Measurements from ENCODE around the gene BRIP1. TPM values are rescaled to one million over a fixed set of nuclear protein-coding genes. Genes with fewer than 3 reads are reported as not detected.

Gene BRIP1
- total RNA-seq, 1 donor from 2014 or later: 66.4 TPM

- Histone ChIP-seq H3K9me3 (ENCODE audit: low read depth) (peaks cover 4% of the 10 kb centered on the region), H3K27ac (no peak overlapping the region), H4K20me1 (ENCODE audit: low read depth) (no peaks in the 10 kb centered on the region), H3K36me3 (no peaks in the 10 kb centered on the region), H3K4me3 (no peak overlapping the region), H3K27me3 (no peaks in the 10 kb centered on the region), H3K79me2 (ENCODE audit: low read depth) (no peaks in the 10 kb centered on the region), H3K9ac (no peak overlapping the region), H2AFZ (replicated peaks) (no peak overlapping the region), H3F3A (ENCODE audit: low read depth) (no peaks in the 10 kb centered on the region), H3K4me2 (no peak overlapping the region), H3K4me1 (no peaks in the 10 kb centered on the region)
- Mint-ChIP-seq H3K9me3 (peaks cover 15% of the 10 kb centered on the region), H3K4me1 (no peaks in the 10 kb centered on the region), H3K27me3 (ENCODE audit: insufficient read depth, low read depth) (no peaks in the 10 kb centered on the region), H3K36me3 (no peaks in the 10 kb centered on the region), H3K27ac (no peak overlapping the region), H3K4me3 (no peak overlapping the region)
- DNase-seq (ENCODE audit: low spot score): no peak
- TF ChIP-seq CTCF (IDR thresholded peaks at IDR 0.05) (no peak), EZH2 (IDR thresholded peaks at IDR 0.05) (no peak), EZH2phosphoT487 (IDR thresholded peaks at IDR 0.05) (no peak)
Observed at GRCh38 chr17:61650749-61651148, 212.6 kb downstream of the BRIP1 start.

- Histone ChIP-seq H3K27ac (no peak overlapping the region), H4K20me1 (ENCODE audit: low read depth) (no peaks in the 10 kb centered on the region), H3F3A (ENCODE audit: low read depth) (no peaks in the 10 kb centered on the region), H3K36me3 (no peaks in the 10 kb centered on the region), H3K79me2 (ENCODE audit: low read depth) (no peaks in the 10 kb centered on the region), H3K27me3 (no peaks in the 10 kb centered on the region), H3K9ac (no peak overlapping the region), H2AFZ (replicated peaks) (no peak overlapping the region), H3K4me2 (no peak overlapping the region), H3K4me3 (no peak overlapping the region), H3K9me3 (ENCODE audit: low read depth) (peaks cover 4% of the 10 kb centered on the region), H3K4me1 (no peaks in the 10 kb centered on the region)
- H3K36me3 Mint-ChIP-seq: no peaks in the 10 kb centered on the region
- H3K4me1 Mint-ChIP-seq: no peaks in the 10 kb centered on the region
- no peak overlapping the region for H3K4me3 Mint-ChIP-seq
- TF ChIP-seq CTCF (IDR thresholded peaks at IDR 0.05) (no peak), EZH2 (IDR thresholded peaks at IDR 0.05) (no peak), EZH2phosphoT487 (IDR thresholded peaks at IDR 0.05) (no peak)
- H3K27ac Mint-ChIP-seq: no peak overlapping the region
- no peak for DNase-seq (ENCODE audit: low spot score)
- H3K9me3 Mint-ChIP-seq: peaks cover 13% of the 10 kb centered on the region
- no peaks in the 10 kb centered on the region for H3K27me3 Mint-ChIP-seq (ENCODE audit: insufficient read depth, low read depth)
Observed at GRCh38 chr17:61648587-61648986, 214.7 kb downstream of the BRIP1 start.

GRCh38 chr17:61647047-61647446 lies 216.3 kb downstream of the BRIP1 start:
- H3K9me3 Mint-ChIP-seq: peaks cover 13% of the 10 kb centered on the region
- Histone ChIP-seq H4K20me1 (ENCODE audit: low read depth) (no peaks in the 10 kb centered on the region), H3K79me2 (ENCODE audit: low read depth) (no peaks in the 10 kb centered on the region), H3K27me3 (no peaks in the 10 kb centered on the region), H3K4me1 (no peaks in the 10 kb centered on the region), H3K4me2 (no peak overlapping the region), H3K4me3 (no peak overlapping the region), H3K27ac (no peak overlapping the region), H3K36me3 (no peaks in the 10 kb centered on the region), H3F3A (ENCODE audit: low read depth) (no peaks in the 10 kb centered on the region), H2AFZ (replicated peaks) (peak overlapping the region; percentile 1), H3K9me3 (ENCODE audit: low read depth) (peaks cover 4% of the 10 kb centered on the region), H3K9ac (no peak overlapping the region)
- H3K27ac Mint-ChIP-seq: no peak overlapping the region
- H3K4me1 Mint-ChIP-seq: no peaks in the 10 kb centered on the region
- H3K27me3 Mint-ChIP-seq (ENCODE audit: insufficient read depth, low read depth): no peaks in the 10 kb centered on the region
- no peak for DNase-seq (ENCODE audit: low spot score)
- H3K4me3 Mint-ChIP-seq: no peak overlapping the region
- no peak for TF ChIP-seq EZH2phosphoT487 (IDR thresholded peaks at IDR 0.05)
- no peak for TF ChIP-seq CTCF (IDR thresholded peaks at IDR 0.05)
- no peaks in the 10 kb centered on the region for H3K36me3 Mint-ChIP-seq
